ENCODE measurements around the gene GSN. TPM values are rescaled to one million over a fixed set of nuclear protein-coding genes. Genes with fewer than 3 reads are reported as not detected.

The GSN gene
- total and polyA plus RNA-seq, 2 of the 13 experiments (the other 11 are each of a cell fraction or from before 2014, with no cell fraction given) = 294 to 307 TPM

- TF ChIP-seq CTCF (CRISPR knock-in tag; IDR thresholded peaks at IDR 0.05) (0 out of 2 replicates have a peak, but pooled peaks have one; percentile 1), NONO (IDR thresholded peaks at IDR 0.05) (no peak), NONO (CRISPR knock-in tag; conservative IDR thresholded peaks at IDR 0.05) (no peak), ZNF44 (CRISPR knock-in tag; IDR thresholded peaks at IDR 0.05) (no peak), ZNF720 (CRISPR knock-in tag; IDR thresholded peaks at IDR 0.05) (no peak), UBTF (CRISPR knock-in tag; IDR thresholded peaks at IDR 0.05) (no peak), CENPX (CRISPR knock-in tag; IDR thresholded peaks at IDR 0.05) (no peak), ERF (CRISPR knock-in tag; IDR thresholded peaks at IDR 0.05) (no peak), ZNF282 (IDR thresholded peaks at IDR 0.05; ENCODE audit: partially characterized antibody) (no peak), ZNF121 (CRISPR knock-in tag; IDR thresholded peaks at IDR 0.05) (no peak), RFXAP (CRISPR knock-in tag; IDR thresholded peaks at IDR 0.05; ENCODE audit: borderline replicate concordance) (no peak), BRD4 (CRISPR knock-in tag; IDR thresholded peaks at IDR 0.05) (0 out of 2 replicates have a peak, but pooled peaks have one; percentile 23), MEIS1 (CRISPR knock-in tag; IDR thresholded peaks at IDR 0.05; ENCODE audit: borderline replicate concordance) (0 out of 2 replicates have a peak, but pooled peaks have one; percentile 6), ZBTB38 (CRISPR knock-in tag; IDR thresholded peaks at IDR 0.05) (no peak; the same call in 1 of the 2 replicates), KDM6A (CRISPR knock-in tag; IDR thresholded peaks at IDR 0.05; ENCODE audit: low read depth) (no peak)
These were observed 20.7 kb downstream of the GSN start (continued) for GRCh38 chr9:121288673-121289025.

Measured in HepG2 (cell line).